ENCODE data around the gene FGF19.
"Not testable (repeated sequence)": the region's sequence is repeated elsewhere in the genome, so short reads cannot be mapped to it uniquely, and the experiment has no call there.

Gene FGF19

GRCh38 chr11:69695995-69696394 is 7.8 kb downstream of the FGF19 start:
- H3K9me3 ChIP-seq (ENCODE audit: control insufficient read depth, low read length); H3K27ac ChIP-seq (ENCODE audit: low read depth, low read length, severe bottlenecking); H3K4me3 ChIP-seq (ENCODE audit: extremely low read depth, insufficient read depth, low read length, poor library complexity, severe bottlenecking); H3K36me3 ChIP-seq (ENCODE audit: control insufficient read depth, insufficient read depth, low read length): not testable (repeated sequence)
- peaks cover 12% of the 10 kb centered on the region for H3K4me1 ChIP-seq (ENCODE audit: control insufficient read depth, insufficient read depth, low read length, poor library complexity, severe bottlenecking)
- WGBS, 2 experiments (ENCODE audit: insufficient coverage in 2 of 2), result 100% methylated on average over 1 of the region's 6 CpGs

- no peak overlapping the region for H3K4me3 ChIP-seq (ENCODE audit: extremely low read depth, insufficient read depth, low read length, poor library complexity, severe bottlenecking)
- no peaks in the 10 kb centered on the region for H3K9me3 ChIP-seq (ENCODE audit: control insufficient read depth, low read length)
- no peaks in the 10 kb centered on the region for H3K36me3 ChIP-seq (ENCODE audit: control insufficient read depth, insufficient read depth, low read length)
- no peak overlapping the region for H3K27ac ChIP-seq (ENCODE audit: low read depth, low read length, severe bottlenecking)
- WGBS, 2 experiments (ENCODE audit: insufficient coverage in 2 of 2), result 100% methylated on average over 1 of the region's 7 CpGs
- H3K4me1 ChIP-seq (ENCODE audit: control insufficient read depth, insufficient read depth, low read length, poor library complexity, severe bottlenecking), result peaks cover 8% of the 10 kb centered on the region
Observed at GRCh38 chr11:69695581-69695980, 8.2 kb downstream of the FGF19 start.

GRCh38 chr11:69694781-69695180 is 9.0 kb downstream of the FGF19 start:
- H3K9me3 ChIP-seq (ENCODE audit: control insufficient read depth, low read length), result no peaks in the 10 kb centered on the region
- no peak overlapping the region for H3K27ac ChIP-seq (ENCODE audit: low read depth, low read length, severe bottlenecking)
- H3K4me3 ChIP-seq (ENCODE audit: extremely low read depth, insufficient read depth, low read length, poor library complexity, severe bottlenecking), result no peak overlapping the region
- 91 to 94% methylated on average over 10 of the region's 10 CpGs for WGBS, 2 experiments (ENCODE audit: insufficient coverage in 2 of 2)
- H3K36me3 ChIP-seq (ENCODE audit: control insufficient read depth, insufficient read depth, low read length), result no peaks in the 10 kb centered on the region
- H3K4me1 ChIP-seq (ENCODE audit: control insufficient read depth, insufficient read depth, low read length, poor library complexity, severe bottlenecking), result peaks cover 3% of the 10 kb centered on the region

- H3K36me3 ChIP-seq (ENCODE audit: control insufficient read depth, insufficient read depth, low read length), result no peaks in the 10 kb centered on the region
- H3K4me3 ChIP-seq (ENCODE audit: extremely low read depth, insufficient read depth, low read length, poor library complexity, severe bottlenecking), result no peak overlapping the region
- H3K27ac ChIP-seq (ENCODE audit: low read depth, low read length, severe bottlenecking), result no peak overlapping the region
- no peaks in the 10 kb centered on the region for H3K4me1 ChIP-seq (ENCODE audit: control insufficient read depth, insufficient read depth, low read length, poor library complexity, severe bottlenecking)
- H3K9me3 ChIP-seq (ENCODE audit: control insufficient read depth, low read length), result no peaks in the 10 kb centered on the region
Observed at GRCh38 chr11:69692422-69692821, 11.4 kb downstream of the FGF19 start.

- no peak overlapping the region for H3K27ac ChIP-seq (ENCODE audit: low read depth, low read length, severe bottlenecking)
- no peaks in the 10 kb centered on the region for H3K36me3 ChIP-seq (ENCODE audit: control insufficient read depth, insufficient read depth, low read length)
- H3K9me3 ChIP-seq (ENCODE audit: control insufficient read depth, low read length), result no peaks in the 10 kb centered on the region
- no peaks in the 10 kb centered on the region for H3K4me1 ChIP-seq (ENCODE audit: control insufficient read depth, insufficient read depth, low read length, poor library complexity, severe bottlenecking)
- H3K4me3 ChIP-seq (ENCODE audit: extremely low read depth, insufficient read depth, low read length, poor library complexity, severe bottlenecking), result no peak overlapping the region
- WGBS, 2 experiments (ENCODE audit: insufficient coverage in 2 of 2), result 90 to 92% methylated on average over 2 of the region's 2 CpGs
Observed at GRCh38 chr11:69691463-69691862, 12.4 kb downstream of the FGF19 start.

GRCh38 chr11:69689484-69690319 is 14.1 kb downstream of the FGF19 start:
- 94 to 100% methylated on average over 2 to 4 of the region's 5 CpGs for WGBS, 2 experiments (ENCODE audit: insufficient coverage in 2 of 2)
- Histone ChIP-seq H3K4me1 (ENCODE audit: control insufficient read depth, insufficient read depth, low read length, poor library complexity, severe bottlenecking) (no peaks in the 10 kb centered on the region), H3K36me3 (ENCODE audit: control insufficient read depth, insufficient read depth, low read length) (no peaks in the 10 kb centered on the region), H3K9me3 (ENCODE audit: control insufficient read depth, low read length) (no peaks in the 10 kb centered on the region), H3K4me3 (ENCODE audit: extremely low read depth, insufficient read depth, low read length, poor library complexity, severe bottlenecking) (no peak overlapping the region), H3K27ac (ENCODE audit: low read depth, low read length, severe bottlenecking) (no peak overlapping the region)

- H3K4me1 ChIP-seq (ENCODE audit: control insufficient read depth, insufficient read depth, low read length, poor library complexity, severe bottlenecking); H3K36me3 ChIP-seq (ENCODE audit: control insufficient read depth, insufficient read depth, low read length); H3K9me3 ChIP-seq (ENCODE audit: control insufficient read depth, low read length); H3K4me3 ChIP-seq (ENCODE audit: extremely low read depth, insufficient read depth, low read length, poor library complexity, severe bottlenecking); H3K27ac ChIP-seq (ENCODE audit: low read depth, low read length, severe bottlenecking): not testable (repeated sequence)
- WGBS, 2 experiments (ENCODE audit: insufficient coverage in 2 of 2), result 94 to 97% methylated on average over 2 to 5 of the region's 5 CpGs
Observed at GRCh38 chr11:69687969-69688771, 15.7 kb downstream of the FGF19 start.

GRCh38 chr11:69686856-69687255 is 17.0 kb downstream of the FGF19 start:
- no peak overlapping the region for H3K27ac ChIP-seq (ENCODE audit: low read depth, low read length, severe bottlenecking)
- no peaks in the 10 kb centered on the region for H3K36me3 ChIP-seq (ENCODE audit: control insufficient read depth, insufficient read depth, low read length)
- WGBS, 2 experiments (ENCODE audit: insufficient coverage in 2 of 2), result 88 to 89% methylated on average over 5 to 8 of the region's 8 CpGs
- no peaks in the 10 kb centered on the region for H3K9me3 ChIP-seq (ENCODE audit: control insufficient read depth, low read length)
- no peaks in the 10 kb centered on the region for H3K4me1 ChIP-seq (ENCODE audit: control insufficient read depth, insufficient read depth, low read length, poor library complexity, severe bottlenecking)
- H3K4me3 ChIP-seq (ENCODE audit: extremely low read depth, insufficient read depth, low read length, poor library complexity, severe bottlenecking), result no peak overlapping the region

- Histone ChIP-seq H3K27ac (ENCODE audit: low read depth, low read length, severe bottlenecking) (no peak overlapping the region), H3K9me3 (ENCODE audit: control insufficient read depth, low read length) (no peaks in the 10 kb centered on the region), H3K36me3 (ENCODE audit: control insufficient read depth, insufficient read depth, low read length) (no peaks in the 10 kb centered on the region), H3K4me3 (ENCODE audit: extremely low read depth, insufficient read depth, low read length, poor library complexity, severe bottlenecking) (no peak overlapping the region), H3K4me1 (ENCODE audit: control insufficient read depth, insufficient read depth, low read length, poor library complexity, severe bottlenecking) (no peaks in the 10 kb centered on the region)
- 79 to 85% methylated on average over 12 to 13 of the region's 13 CpGs for WGBS, 2 experiments (ENCODE audit: insufficient coverage in 2 of 2)
Observed at GRCh38 chr11:69686452-69686851, 17.4 kb downstream of the FGF19 start.

- Histone ChIP-seq H3K9me3 (ENCODE audit: control insufficient read depth, low read length) (no peaks in the 10 kb centered on the region), H3K4me1 (ENCODE audit: control insufficient read depth, insufficient read depth, low read length, poor library complexity, severe bottlenecking) (no peaks in the 10 kb centered on the region), H3K4me3 (ENCODE audit: extremely low read depth, insufficient read depth, low read length, poor library complexity, severe bottlenecking) (no peak overlapping the region), H3K36me3 (ENCODE audit: control insufficient read depth, insufficient read depth, low read length) (no peaks in the 10 kb centered on the region), H3K27ac (ENCODE audit: low read depth, low read length, severe bottlenecking) (no peak overlapping the region)
- WGBS, 2 experiments (ENCODE audit: insufficient coverage in 2 of 2), result 65 to 66% methylated on average over 8 of the region's 8 CpGs
Observed at GRCh38 chr11:69685348-69685747, 18.5 kb downstream of the FGF19 start.

- Histone ChIP-seq H3K4me3 (ENCODE audit: extremely low read depth, insufficient read depth, low read length, poor library complexity, severe bottlenecking) (no peak overlapping the region), H3K36me3 (ENCODE audit: control insufficient read depth, insufficient read depth, low read length) (no peaks in the 10 kb centered on the region), H3K4me1 (ENCODE audit: control insufficient read depth, insufficient read depth, low read length, poor library complexity, severe bottlenecking) (no peaks in the 10 kb centered on the region), H3K27ac (ENCODE audit: low read depth, low read length, severe bottlenecking) (no peak overlapping the region), H3K9me3 (ENCODE audit: control insufficient read depth, low read length) (no peaks in the 10 kb centered on the region)
- 83 to 84% methylated on average over 10 of the region's 11 CpGs for WGBS, 2 experiments (ENCODE audit: insufficient coverage in 2 of 2)
Observed at GRCh38 chr11:69684651-69685050, 19.2 kb downstream of the FGF19 start.

Data from mesodermal cell (in vitro differentiated cells).